Pulmonary artery endothelial cell (primary cell): ENCODE measurements around the gene HIPK2. TPM values are rescaled to one million over a fixed set of nuclear protein-coding genes. Genes with fewer than 3 reads are reported as not detected.

Experiments
- total RNA-seq: library from RNA; depleted of rRNA; stranded (reverse); fragments of >200 nt; gene quantifications from 2 replicates; pipeline ENCODE4 v1.2.3, GENCODE V29; 2014

Gene HIPK2
- total RNA-seq, 1 donor from 2014 or later: 10.6 TPM

Other genes with a start within 250 kb of the HIPK2 start
- gene TBXAS1, start 51.3 kb upstream of the HIPK2 start, total RNA-seq: 8.1 and 10.6 TPM in 2 replicates